Natural killer cell (primary cell): ENCODE results near the gene ZNRD2. TPM values are rescaled to one million over a fixed set of nuclear protein-coding genes. Genes with fewer than 3 reads are reported as not detected.

Experiments used
- ATAC-seq, 3 donors: fragments of 150-1000 bp in 2 of 3; fragments of 200-7000 bp in 1 of 3; cut with Tn5 transposase; 1 replicate in 1 of 3; 2 replicates in 2 of 3; pipeline ENCODE4 v1.10.0; 2021; ENCODE audit warnings: mild to moderate bottlenecking in 2 of 3, moderate library complexity in 2 of 3
- DNase-seq, 2 donors: peaks; one replicate each; pipeline versions ENCODE4 v3.0.0 to v3.0.0-alpha.2; 2013 to 2021; ENCODE audit warnings: mixed read lengths in 1 of 2
- H3K27ac ChIP-seq: one replicate; pipeline ENCODE4 v1.5.1; 2013; ENCODE audit warnings: mild to moderate bottlenecking, low read length
- H3K27me3 ChIP-seq: one replicate; pipeline ENCODE4 v1.6.1; 2013; ENCODE audit warnings: low read length; ENCODE audit not compliant: control insufficient read depth, insufficient read depth
- H3K36me3 ChIP-seq: one replicate; pipeline ENCODE4 v1.6.1; 2013; ENCODE audit warnings: low read length; ENCODE audit not compliant: control insufficient read depth, insufficient read depth
- H3K4me1 ChIP-seq: one replicate; pipeline ENCODE4 v1.6.1; 2013; ENCODE audit warnings: low read length; ENCODE audit not compliant: control insufficient read depth, insufficient read depth
- H3K4me3 ChIP-seq: one replicate; pipeline ENCODE4 v1.5.1; 2013; ENCODE audit warnings: low read length
- H3K9me3 ChIP-seq: one replicate; pipeline ENCODE4 v1.6.1; 2013; ENCODE audit warnings: low read length; ENCODE audit not compliant: control insufficient read depth, insufficient read depth
- H3K27ac Mint-ChIP-seq, 2 donors: one replicate each; pipeline ENCODE4 v1.8.0; 2022; ENCODE audit warnings: mild to moderate bottlenecking in 2 of 2, mixed read lengths in 2 of 2, moderate library complexity in 1 of 2
- H3K27me3 Mint-ChIP-seq, 2 donors: one replicate each; pipeline ENCODE4 v1.8.0; 2022; ENCODE audit warnings: low read depth in 2 of 2, mixed read lengths in 2 of 2
- H3K36me3 Mint-ChIP-seq: one replicate; pipeline ENCODE4 v1.8.0; 2022; ENCODE audit warnings: mixed read lengths
- H3K4me1 Mint-ChIP-seq, 2 donors: one replicate each; pipeline ENCODE4 v1.8.0; 2022; ENCODE audit warnings: mixed read lengths in 2 of 2
- H3K4me3 Mint-ChIP-seq: one replicate; pipeline ENCODE4 v1.8.0; 2022; ENCODE audit warnings: mild to moderate bottlenecking, moderate library complexity, mixed read lengths
- H3K9me3 Mint-ChIP-seq, 2 donors: one replicate each; pipeline ENCODE4 v1.8.0; 2022; ENCODE audit warnings: mixed read lengths in 2 of 2
- WGBS: methylation state at CpG from one replicate; pipeline ENCODE4 v1.1.7; 2013; ENCODE audit warnings: missing lambda C conversion rate; ENCODE audit not compliant: insufficient coverage; 5-methylcytosine and 5-hydroxymethylcytosine counted together
- intact Hi-C: fragments of 100-400 bp; cut with micrococcal nuclease; formaldehyde crosslinking; loops from one replicate; pipeline ENCODE4 v1.14.2; 2022
- total RNA-seq, 4 donors: library from RNA; stranded (reverse); fragments of 120-200 nt in 1 of 4; gene quantifications; one replicate each; pipeline versions ENCODE4 v1.2.3 to v1.2.4, GENCODE V29; 2013 to 2022
- TF ChIP-seq, protein P1 (sequence below): fragments of 200-600 bp; IDR thresholded peaks from one replicate; pipeline ENCODE4 v1.8.0; 2022; ENCODE audit warnings: antibody characterized with exemption

ZNRD2 gene
- total RNA-seq, 3 donors from 2014 or later (not counting 1 experiment from before 2014, with no cell fraction given) = 40.9 to 64.1 (median 60.0) TPM

- Histone ChIP-seq H3K27ac (no peak overlapping the region), H3K27me3 (no peaks in the 10 kb centered on the region), H3K4me1 (peaks cover 39% of the 10 kb centered on the region), H3K4me3 (no peak overlapping the region), H3K36me3 (peaks cover 49% of the 10 kb centered on the region), H3K9me3 (no peaks in the 10 kb centered on the region)
- Mint-ChIP-seq H3K4me1 (peaks cover 20 to 41% of the 10 kb centered on the region in 2 donors), H3K27ac (peak overlapping the region; percentile 90 to 97), H3K36me3 (no peaks in the 10 kb centered on the region), H3K27me3 (no peaks in the 10 kb centered on the region), H3K4me3 (peak overlapping the region; percentile 94), H3K9me3 (no peaks in the 10 kb centered on the region)
- TF ChIP-seq, protein P1, sequence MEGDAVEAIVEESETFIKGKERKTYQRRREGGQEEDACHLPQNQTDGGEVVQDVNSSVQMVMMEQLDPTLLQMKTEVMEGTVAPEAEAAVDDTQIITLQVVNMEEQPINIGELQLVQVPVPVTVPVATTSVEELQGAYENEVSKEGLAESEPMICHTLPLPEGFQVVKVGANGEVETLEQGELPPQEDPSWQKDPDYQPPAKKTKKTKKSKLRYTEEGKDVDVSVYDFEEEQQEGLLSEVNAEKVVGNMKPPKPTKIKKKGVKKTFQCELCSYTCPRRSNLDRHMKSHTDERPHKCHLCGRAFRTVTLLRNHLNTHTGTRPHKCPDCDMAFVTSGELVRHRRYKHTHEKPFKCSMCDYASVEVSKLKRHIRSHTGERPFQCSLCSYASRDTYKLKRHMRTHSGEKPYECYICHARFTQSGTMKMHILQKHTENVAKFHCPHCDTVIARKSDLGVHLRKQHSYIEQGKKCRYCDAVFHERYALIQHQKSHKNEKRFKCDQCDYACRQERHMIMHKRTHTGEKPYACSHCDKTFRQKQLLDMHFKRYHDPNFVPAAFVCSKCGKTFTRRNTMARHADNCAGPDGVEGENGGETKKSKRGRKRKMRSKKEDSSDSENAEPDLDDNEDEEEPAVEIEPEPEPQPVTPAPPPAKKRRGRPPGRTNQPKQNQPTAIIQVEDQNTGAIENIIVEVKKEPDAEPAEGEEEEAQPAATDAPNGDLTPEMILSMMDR = no peak
- DNase-seq (no peak), ATAC-seq (no peak)
- intact Hi-C loops = loop anchor here (5.0 kb wide), 1 partner anchor 35 kb away; no protein-coding TSS in a partner anchor
- 94% methylated on average over 17 of the region's 17 CpGs for WGBS
Observed at GRCh38 chr11:65617136-65617850, 47.0 kb downstream of the ZNRD2 start.

DNA sequence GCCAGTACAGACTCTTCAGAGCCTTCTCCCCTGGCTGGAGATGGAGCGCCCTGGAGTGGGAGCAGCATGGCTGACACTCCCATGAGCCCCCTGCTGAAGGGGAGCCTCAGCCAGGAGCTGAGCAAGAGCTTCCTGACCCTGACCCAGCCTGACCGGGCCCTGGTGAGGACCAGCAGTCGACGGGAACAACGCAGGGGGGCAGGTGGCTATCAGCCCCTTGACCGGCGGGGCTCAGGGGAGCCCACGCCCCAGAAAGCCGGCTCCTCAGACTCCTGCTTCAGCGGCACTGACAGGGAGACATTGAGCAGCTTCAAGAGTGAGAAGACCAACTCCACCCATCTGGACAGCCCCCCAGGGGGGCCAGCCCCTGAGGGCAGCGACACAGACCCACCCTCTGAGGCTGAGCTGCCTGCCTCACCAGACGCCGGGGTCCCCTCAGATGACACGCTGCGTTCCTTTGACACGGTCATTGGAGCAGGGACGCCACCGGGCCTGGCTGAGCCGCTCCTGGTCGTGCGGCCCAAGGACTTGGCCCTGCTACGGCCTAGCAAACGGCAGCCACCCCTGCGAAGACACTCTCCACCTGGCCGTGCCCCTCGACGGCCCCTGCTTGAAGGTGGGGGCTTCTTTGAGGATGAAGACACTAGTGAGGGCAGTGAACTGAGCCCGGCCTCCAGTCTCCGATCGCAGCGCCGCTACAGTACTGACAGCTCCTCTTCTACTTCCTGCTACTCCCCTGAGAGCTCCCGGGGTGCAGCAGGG is 47.9 kb downstream of the ZNRD2 start:
- no peaks in the 10 kb centered on the region for H3K27me3 Mint-ChIP-seq
- no peaks in the 10 kb centered on the region for H3K9me3 ChIP-seq
- no peaks in the 10 kb centered on the region for H3K36me3 Mint-ChIP-seq
- DNase-seq (no peak), ATAC-seq (no peak)
- TF ChIP-seq, protein P1 = no peak
- 98% methylated on average over 33 of the region's 33 CpGs for WGBS
- H3K4me1 Mint-ChIP-seq = peaks cover 17 to 33% of the 10 kb centered on the region in 2 donors
- no peak overlapping the region for H3K4me3 ChIP-seq
- H3K4me3 Mint-ChIP-seq = peak overlapping the region; percentile 42
- peak overlapping the region in 1 of 2 donors; percentile 42 for H3K27ac Mint-ChIP-seq
- no peaks in the 10 kb centered on the region for H3K27me3 ChIP-seq
- no peaks in the 10 kb centered on the region for H3K9me3 Mint-ChIP-seq
- peaks cover 54% of the 10 kb centered on the region for H3K36me3 ChIP-seq
- H3K27ac ChIP-seq = no peak overlapping the region
- peaks cover 31% of the 10 kb centered on the region for H3K4me1 ChIP-seq
- intact Hi-C loops = loop anchor here (5.0 kb wide), 1 partner anchor 34 kb away; no protein-coding TSS in a partner anchor

DNA sequence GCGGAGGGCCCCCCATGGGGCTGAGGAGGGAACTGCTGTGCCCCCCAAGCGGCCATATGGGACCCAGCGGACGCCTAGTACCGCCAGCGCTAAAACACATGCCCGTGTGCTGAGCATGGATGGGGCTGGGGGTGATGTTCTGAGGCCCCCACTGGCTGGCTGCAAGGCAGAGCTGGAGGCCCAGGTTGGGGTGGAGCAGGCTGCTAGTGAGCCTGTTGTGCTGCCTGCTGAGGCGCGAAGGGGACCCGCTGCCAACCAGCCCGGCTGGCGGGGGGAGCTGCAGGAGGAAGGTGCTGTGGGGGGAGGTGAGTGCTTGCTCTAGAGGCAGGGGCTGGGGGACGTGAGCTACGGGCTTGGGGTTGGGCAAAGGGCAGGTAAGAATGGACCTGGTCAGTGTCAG is 48.5 kb downstream of the ZNRD2 start:
- TF ChIP-seq, protein P1 = no peak
- H3K4me1 Mint-ChIP-seq = peaks cover 17 to 30% of the 10 kb centered on the region in 2 donors
- no peaks in the 10 kb centered on the region for H3K27me3 Mint-ChIP-seq
- H3K36me3 Mint-ChIP-seq = no peaks in the 10 kb centered on the region
- H3K27ac ChIP-seq = no peak overlapping the region
- ATAC-seq (no peak), DNase-seq (no peak)
- peak overlapping the region in 1 of 2 donors; percentile 42 for H3K27ac Mint-ChIP-seq
- H3K9me3 ChIP-seq = no peaks in the 10 kb centered on the region
- peaks cover 59% of the 10 kb centered on the region for H3K36me3 ChIP-seq
- no peaks in the 10 kb centered on the region for H3K27me3 ChIP-seq
- H3K9me3 Mint-ChIP-seq = no peaks in the 10 kb centered on the region
- intact Hi-C loops = loop anchor here (5.0 kb wide), 1 partner anchor 34 kb away; no protein-coding TSS in a partner anchor
- H3K4me3 ChIP-seq = no peak overlapping the region
- peaks cover 25% of the 10 kb centered on the region for H3K4me1 ChIP-seq
- H3K4me3 Mint-ChIP-seq = no peak overlapping the region
- WGBS = 95% methylated on average over 14 of the region's 14 CpGs
